GM19324 (cell line): ENCODE measurements around the gene TMEM178B.

Experiments
- ATAC-seq: cut with Tn5 transposase; IDR thresholded peaks from one replicate; pipeline ENCODE4 v1.9.1; 2021; ENCODE audit warnings: mild to moderate bottlenecking, moderate library complexity; ENCODE audit not compliant: unreplicated experiment, low FRiP score

TMEM178B gene

DNA sequence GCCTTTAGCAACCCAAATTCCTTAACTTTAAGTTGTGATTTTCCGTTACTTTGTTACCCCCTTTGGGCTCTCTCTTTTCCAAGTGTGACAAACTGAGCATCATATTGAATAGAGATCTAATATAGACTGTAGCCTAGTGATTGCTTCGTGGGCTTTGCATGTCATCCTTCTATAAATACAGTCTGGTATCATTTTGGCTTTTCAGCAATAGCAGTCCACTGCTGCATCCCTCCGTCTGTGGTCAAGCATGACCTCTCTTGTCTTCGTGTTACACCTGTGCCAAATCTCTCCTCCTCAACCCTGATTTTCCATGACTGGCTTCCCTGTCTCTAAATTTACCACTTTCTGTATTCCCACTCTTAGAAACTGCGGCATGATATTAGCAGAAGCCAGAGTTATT, 423.5 kb downstream of the TMEM178B start:
- no peak for ATAC-seq

DNA sequence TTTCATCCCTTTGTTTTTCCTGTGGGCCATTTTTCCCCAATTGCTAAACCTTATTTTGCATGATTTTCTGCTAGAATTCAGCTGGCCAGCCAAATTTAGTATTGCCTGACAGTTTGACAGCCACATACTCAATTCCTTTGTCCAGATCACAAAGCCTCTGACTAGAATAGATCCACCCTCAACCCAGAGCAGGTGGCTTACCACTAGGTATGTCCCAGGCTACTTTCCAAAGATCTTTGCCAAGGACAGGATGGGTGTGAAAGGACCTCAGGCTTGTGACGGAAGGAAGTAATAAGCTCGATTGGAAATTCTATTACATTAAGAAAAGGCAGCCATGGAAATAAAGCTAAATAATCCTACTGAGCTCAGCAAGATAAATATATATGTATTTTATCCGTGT, 426.7 kb downstream of the TMEM178B start:
- ATAC-seq: no peak

DNA sequence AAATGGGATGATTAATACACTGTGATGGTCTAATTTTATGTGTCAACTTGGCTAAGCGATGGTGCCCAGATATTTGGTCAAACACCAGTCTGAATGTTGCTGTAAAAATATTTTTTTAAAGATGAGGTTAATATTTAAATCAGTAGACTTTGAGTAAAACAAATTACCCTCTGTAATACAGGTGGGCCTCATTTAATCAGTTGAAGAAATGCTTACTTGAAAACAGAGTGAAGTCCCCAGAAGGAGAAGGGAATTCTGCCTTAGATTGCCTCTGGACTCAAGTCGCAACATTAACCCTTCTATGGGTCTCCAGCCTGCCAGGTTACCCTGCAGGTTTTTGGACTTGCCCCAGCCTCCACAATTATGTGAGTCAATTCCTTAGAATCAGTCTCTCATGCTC, 427.6 kb downstream of the TMEM178B start:
- ATAC-seq: no peak

DNA sequence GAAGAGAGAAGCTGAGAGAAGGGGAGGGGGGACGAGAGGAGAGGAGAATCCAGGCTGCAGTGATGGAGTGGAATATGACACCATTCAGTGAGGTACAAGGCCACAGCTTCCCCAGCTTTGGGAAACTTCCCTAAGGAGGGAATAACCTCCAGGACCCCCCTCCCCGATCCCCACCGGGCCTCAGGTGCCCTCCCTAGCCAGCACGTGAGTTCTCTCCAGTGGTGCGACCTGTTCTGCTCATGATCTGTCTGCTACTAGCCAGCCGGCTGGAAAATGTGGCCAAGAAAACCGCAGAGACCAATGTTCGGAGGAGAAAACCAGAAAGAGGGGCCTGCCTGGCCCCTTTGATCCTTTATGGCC, 437.4 kb downstream of the TMEM178B start:
- no peak for ATAC-seq

DNA sequence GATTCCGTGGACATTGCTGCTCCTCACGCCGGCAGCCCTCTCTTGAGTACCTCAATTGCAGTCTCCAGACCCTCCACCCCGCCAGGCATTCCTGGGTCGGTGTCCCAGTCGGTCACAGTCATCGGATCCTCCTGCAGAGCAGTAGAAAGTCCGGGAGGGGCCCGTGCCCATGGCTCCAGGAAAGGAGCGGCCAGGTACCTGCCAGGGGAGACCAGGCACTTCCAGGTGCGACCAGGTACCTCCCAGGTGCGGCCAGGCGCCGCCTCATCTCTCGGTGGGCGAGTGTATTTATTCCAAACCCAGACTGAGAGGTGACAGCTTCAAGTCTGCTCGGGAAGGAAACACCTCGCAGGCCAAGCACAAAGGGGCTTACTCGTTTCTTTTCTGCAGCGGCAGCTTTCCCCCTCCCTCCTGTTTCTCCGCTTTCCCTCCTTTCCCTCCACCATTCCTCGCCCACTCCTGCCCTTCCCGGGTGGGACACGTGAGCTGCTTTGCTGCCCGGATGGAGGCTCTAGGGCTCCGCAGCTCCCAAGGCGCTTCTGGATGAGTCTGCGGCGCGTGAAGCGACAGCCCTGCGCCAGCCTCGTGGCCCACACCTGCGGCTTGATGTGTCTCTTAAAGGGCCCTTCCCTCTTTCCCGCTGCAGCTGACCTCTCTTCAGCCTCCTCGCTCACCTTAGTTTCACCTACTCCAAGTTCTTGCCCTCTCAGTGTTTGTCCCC, 438.0 kb downstream of the TMEM178B start:
- ATAC-seq: no peak

DNA sequence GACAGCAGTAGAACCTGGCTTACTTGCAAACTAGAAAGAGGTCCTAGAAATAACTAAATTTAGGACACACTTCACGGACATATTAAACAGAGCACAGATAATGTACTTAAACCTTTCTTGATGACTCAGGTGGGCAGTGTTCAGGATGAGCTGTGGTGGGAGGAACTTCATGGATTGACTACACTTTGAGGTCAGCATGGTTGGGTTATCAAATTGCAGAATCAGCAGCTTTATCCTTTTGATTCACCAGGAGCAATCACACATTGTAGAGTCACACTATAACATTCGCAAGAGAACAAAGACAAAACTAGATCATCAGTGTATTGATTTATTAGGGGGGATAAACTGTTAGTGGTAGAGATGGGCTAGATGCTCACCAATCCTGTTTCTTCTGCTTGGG, 438.7 kb downstream of the TMEM178B start:
- ATAC-seq: no peak

DNA sequence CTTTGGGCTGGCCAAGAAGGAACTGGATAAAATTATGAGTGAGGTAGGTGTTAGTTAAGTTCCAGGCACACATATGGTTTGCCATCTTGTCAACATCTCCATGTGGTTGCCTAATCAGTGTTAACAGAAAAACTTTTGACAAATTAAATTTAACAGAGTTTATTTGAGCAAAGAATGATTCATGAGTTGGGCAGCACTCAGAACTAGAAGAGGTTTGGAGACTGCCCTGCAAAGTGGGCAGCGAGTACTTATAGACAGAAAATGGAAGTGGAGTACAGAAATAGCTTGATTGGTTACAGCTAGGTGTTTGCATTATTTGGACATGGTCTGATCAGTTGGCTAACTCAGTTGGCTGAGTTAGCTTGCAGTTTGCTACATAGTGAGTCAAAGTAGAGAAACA, 439.9 kb downstream of the TMEM178B start:
- ATAC-seq: no peak

DNA sequence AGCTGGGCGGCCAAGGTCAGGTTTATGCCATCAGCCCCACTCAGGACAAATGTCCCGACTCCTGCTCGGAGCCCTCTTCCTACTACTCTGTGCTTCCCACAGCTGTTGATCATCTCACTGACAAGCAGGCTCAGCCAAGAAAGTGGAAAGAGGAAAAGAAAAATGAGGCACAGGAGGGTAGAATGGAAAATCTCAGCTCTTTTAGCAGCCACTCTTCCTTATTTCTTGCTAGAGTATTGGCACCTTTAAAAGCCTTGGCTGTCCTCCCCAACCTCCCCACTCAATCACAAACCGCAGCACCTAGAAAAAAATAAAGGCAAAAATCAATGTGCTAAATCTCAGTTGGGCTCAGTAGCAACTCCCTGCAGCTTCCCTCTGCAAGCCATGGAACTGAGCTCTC, 442.1 kb downstream of the TMEM178B start:
- ATAC-seq: no peak

DNA sequence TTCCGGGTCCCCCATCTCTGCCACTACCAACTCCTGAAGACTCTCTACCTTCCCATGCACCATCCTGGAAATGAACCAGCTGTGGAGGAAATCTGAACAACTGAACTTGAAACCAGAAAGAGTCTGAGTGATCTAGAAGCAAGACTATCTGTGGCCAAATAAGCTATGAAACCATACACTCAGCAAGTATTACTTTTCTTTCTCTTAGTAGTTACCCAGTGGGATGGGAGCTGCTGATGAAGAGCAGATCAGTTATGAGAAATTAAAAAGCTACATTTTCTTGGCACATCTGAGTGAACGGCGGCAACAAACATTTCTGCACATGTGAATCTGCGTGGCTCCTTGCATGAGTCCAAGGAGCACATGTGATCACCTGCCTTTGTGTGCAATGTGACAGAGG, 445.8 kb downstream of the TMEM178B start:
- ATAC-seq: no peak

DNA sequence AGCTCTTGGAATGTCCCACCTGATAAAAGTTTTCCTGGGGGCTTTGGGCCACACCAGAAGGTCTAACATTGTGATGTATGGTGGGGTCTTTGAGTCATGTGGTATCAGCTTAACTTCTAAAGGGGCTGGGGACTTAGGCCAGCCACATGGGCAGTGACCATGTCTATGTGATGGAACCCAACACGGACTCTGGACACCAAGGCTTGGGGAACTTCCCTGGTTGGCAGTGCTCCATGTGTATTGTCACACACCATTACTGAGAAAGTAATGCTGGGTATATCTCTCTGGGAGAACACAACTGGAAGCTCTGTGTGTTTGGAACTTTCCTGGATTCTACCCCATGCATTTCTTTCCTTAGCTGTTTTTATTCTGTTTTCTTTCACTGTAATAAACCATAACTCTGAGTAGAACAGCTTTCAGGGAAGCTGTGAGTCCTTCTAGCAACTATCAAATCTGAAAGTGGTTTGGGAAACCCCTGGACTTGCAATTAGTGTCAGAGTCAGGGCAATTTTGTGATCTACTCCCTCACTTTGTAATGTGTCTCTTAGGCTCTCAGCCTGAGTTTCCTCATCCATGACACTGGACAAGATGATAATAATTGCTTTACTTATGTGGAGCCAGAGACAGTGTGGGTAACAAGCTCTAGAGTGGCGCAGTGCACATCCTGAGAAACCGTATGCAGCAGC, 448.9 kb downstream of the TMEM178B start:
- no peak for ATAC-seq

DNA sequence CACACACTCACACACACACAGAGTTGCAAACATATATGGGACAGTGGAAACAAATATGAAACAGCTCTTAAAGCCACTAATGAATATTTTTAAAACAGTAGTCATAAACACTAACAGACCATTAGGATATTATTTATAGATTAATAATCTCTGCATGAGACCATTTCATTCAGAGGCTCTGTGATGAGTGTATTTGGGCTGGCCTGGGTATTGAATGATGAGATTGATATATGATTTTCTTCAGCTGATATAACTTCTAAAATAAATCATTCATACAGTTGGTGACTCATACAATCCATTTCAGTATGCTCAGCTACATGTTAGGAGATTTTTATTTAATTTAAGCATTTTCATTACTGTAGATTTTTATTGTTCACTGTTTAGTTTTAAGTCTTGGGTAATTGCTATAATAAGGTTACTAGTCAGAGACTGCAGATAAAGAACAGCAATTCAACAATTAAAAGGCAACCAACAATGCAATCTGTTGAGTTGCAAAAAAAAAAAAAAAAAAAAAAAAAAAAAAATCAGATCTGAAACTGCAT, 452.2 kb downstream of the TMEM178B start:
- no peak for ATAC-seq

DNA sequence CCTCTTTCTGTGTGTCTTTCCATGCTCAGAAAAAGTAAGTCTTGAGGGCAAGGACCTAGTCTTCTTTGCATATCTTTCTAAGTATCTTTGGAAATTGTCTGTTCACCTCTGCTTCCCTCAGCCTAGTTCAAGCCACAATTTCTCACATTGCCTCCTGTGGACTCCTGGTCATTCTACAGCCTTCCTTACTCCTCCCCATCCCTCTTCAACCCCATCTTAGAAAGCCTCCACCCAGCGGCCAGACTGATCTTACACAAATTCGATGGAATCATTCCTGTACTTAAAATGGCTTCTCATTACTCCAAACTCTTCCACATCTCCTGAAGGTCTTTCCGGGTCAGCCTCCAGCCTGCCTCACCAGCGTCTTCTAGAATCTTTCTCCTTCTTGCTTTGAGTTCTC, 453.2 kb downstream of the TMEM178B start:
- no peak for ATAC-seq

DNA sequence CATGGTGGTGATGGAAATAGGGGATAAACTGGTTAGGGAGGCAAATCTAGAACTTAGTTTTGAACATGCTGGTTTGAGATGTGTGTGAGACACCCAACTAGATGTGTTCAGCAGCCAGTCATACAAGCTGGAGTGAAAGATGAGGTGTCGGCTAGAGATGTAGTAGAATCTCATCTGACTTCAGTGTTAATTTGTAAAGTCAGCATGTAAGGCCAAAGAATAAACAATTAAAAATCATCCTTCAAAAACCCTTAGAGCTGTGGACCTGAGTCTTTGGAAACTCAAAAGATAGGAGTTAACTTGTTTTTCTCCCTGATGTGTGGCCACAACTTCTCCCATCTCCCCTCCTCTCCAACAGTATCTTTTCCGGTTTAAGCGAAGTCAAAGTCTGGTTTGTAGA, 454.5 kb downstream of the TMEM178B start:
- no peak for ATAC-seq
